ENCODE measurements around the gene CCN6.

- TF ChIP-seq CTCF (IDR thresholded peaks at IDR 0.05): no peak
- no peak for TF ChIP-seq POLR2A (IDR thresholded peaks at IDR 0.05)
Observed at GRCh38 chr6:112066606-112067005, 12.7 kb downstream of the CCN6 start.
